NT2/D1 (cell line): ENCODE data around the gene SLC7A14.

ENCODE experiments used
- SUZ12 ChIP-seq: IDR thresholded peaks from 2 replicates; pipeline ENCODE4 v1.6.1; 2011; ENCODE audit not compliant: insufficient read length, insufficient read depth; ENCODE audit errors: extremely low read depth
- ZNF274 ChIP-seq: IDR thresholded peaks from 2 replicates; pipeline ENCODE4 v1.6.1; 2011; ENCODE audit warnings: mild to moderate bottlenecking, low read depth, low read length

DNA sequence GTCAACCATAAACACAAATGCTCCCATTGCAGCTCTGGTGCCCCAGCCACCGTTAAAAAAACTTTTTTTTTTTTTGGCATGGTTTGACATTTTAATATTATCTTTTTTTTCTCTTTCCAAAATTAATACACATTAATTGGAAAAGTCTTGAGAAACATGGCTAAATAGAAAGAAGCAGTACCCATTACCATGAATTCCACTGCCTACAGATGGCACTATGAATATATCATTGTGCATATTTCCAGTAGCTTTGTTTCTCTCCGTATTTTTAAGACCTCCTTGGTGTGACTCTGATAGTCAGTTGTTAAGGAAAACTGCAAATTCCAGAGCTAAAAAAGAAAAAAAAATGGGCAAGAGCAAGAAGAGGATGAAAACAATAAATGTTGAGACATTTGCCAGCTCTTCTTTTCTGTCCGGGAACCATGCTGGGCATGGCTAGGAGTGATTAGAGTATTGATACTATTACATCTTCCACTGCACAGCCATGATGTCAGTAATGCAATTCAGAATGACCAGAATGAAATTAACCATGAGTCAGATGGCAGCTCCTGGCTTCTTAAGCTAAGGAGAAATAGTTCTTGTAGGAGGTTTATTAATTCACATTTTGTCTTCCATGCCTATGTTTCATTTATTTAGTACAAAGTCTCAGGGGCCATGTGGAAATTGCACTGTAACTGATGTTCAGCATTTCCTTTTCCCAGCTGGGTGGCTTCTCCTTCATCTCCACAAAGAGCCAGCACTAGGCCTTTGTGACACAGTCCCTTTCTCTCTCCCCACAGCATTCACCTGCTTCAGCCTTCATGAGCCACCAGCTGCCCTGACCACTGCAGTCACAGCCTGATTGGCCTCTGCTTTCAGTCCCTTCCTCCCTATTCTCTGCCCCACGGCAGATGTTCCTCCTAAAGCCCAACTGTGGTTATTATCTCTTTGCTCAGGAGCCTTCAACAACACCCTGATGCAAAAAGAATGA, 31.8 kb downstream of the SLC7A14 start:
- TF ChIP-seq ZNF274 (no peak), SUZ12 (no peak)
